D721Med (cell line): Measurements from ENCODE around the gene PANX1.

Experiments used
- DNase-seq: peaks from one replicate; pipeline ENCODE4 v3.0.0; 2011; ENCODE audit warnings: low spot score; ENCODE audit not compliant: insufficient read length
- FAIRE-seq: peaks from 2 replicates; lab custom pipeline; 2011; peaks lifted over from hg19 to GRCh38; lab: Jason Lieb, UNC
- TF ChIP-seq, protein P1 (sequence below): IDR thresholded peaks from 2 replicates; pipeline ENCODE4 v1.5.1; 2012; ENCODE audit warnings: mild to moderate bottlenecking, control low read depth; ENCODE audit not compliant: insufficient read depth; ENCODE audit errors: missing control alignments

Gene PANX1

GRCh38 chr11:94132823-94133408 is 4.3 kb downstream of the PANX1 start:
- FAIRE-seq, result no peak
- no peak for DNase-seq
- TF ChIP-seq, protein P1, sequence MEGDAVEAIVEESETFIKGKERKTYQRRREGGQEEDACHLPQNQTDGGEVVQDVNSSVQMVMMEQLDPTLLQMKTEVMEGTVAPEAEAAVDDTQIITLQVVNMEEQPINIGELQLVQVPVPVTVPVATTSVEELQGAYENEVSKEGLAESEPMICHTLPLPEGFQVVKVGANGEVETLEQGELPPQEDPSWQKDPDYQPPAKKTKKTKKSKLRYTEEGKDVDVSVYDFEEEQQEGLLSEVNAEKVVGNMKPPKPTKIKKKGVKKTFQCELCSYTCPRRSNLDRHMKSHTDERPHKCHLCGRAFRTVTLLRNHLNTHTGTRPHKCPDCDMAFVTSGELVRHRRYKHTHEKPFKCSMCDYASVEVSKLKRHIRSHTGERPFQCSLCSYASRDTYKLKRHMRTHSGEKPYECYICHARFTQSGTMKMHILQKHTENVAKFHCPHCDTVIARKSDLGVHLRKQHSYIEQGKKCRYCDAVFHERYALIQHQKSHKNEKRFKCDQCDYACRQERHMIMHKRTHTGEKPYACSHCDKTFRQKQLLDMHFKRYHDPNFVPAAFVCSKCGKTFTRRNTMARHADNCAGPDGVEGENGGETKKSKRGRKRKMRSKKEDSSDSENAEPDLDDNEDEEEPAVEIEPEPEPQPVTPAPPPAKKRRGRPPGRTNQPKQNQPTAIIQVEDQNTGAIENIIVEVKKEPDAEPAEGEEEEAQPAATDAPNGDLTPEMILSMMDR, result no peak

DNA sequence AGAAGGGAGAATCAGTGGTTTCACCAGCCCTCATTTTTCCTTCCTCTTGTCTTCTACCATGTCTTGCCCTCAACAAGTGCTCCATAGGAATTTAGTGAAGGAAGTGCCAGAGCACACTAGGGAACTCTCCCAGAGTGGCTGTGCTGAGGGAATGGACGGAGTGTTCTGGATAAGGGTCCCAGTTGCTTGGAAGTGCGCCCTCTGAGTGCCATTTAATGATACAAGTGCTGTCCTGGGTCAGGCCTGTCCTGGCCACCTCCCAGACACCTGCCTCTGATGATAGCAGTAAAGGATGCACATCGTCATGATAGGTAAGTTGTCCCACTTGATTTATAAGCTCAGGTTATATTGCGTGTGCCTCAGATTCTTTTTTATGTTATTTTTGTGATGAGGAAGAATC is 5.1 kb downstream of the PANX1 start:
- FAIRE-seq (no peak), DNase-seq (no peak)
- TF ChIP-seq, protein P1, result no peak

GRCh38 chr11:94134651-94135512 is 6.2 kb downstream of the PANX1 start:
- FAIRE-seq (no peak), DNase-seq (no peak)
- TF ChIP-seq, protein P1, result no peak

- FAIRE-seq (no peak), DNase-seq (no peak)
- TF ChIP-seq, protein P1, result no peak
Measured at GRCh38 chr11:94139416-94139815, 10.8 kb downstream of the PANX1 start.

DNA sequence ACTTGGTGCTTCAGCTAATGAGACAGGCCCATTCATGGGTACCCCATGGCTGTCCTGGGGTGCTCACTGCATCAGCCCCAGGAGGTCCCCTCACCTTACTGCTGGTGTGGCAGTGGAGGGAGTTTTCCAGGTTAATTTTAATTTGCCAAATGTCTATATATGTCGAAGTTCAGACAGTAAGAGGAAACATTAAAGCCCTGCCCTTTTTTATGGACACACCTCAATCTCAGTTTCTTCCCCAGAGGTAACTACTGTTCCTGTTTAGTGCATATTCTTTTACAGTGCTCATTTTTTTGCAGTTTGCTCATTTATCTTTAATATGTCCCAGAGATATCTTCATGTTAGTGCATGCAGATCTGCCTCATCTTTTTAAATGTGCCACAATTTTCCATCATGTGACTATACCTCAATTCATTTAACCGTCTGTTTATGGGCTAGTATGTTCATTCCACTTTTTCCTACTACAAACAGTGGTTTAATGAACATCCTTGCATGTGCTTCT is 11.6 kb downstream of the PANX1 start:
- TF ChIP-seq, protein P1, result no peak
- DNase-seq (no peak), FAIRE-seq (no peak)

DNA sequence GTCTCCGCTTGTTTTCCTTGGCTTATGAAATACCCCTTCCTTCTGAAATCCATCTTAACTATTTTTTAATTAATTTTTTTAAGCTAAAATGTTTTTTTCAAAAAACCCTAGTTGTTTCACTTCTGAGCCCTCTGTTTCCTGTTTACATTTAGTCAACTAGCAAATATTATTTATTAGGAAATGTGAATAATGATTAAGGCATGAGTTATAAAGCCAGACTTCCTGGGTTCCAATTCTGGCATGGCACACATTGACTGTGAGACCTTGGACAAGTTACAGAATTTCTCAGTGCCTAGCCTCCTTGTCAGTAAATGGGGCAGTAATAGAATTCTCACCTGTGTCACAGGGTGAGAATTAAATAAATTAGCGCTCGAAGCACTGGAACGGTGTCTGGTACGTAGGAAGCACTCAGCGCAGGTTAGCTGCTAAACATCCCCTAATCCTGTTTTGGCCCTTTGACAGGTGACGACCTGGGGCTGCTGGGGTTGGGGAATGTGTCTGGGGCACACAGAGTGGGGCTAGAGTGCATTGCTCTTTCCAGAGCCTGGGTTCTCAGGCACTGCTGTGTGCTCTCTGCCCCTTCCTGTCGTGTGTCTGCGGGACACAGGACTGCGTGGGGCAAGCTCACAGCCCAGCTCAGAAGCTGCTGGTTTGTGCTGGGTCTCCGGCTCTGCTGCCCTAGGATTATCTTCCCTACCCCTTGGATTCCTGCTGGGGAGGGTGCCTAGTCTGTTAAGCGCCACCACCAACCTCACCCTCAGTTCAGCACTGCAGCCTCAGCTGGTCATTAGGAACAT is 13.1 kb downstream of the PANX1 start:
- FAIRE-seq, result no peak
- no peak for DNase-seq
- TF ChIP-seq, protein P1, result no peak
